Right cardiac atrium (tissue), 5 donors: Measurements from ENCODE around the gene UBR2. TPM values are rescaled to one million over a fixed set of nuclear protein-coding genes. Genes with fewer than 3 reads are reported as not detected.
"Not testable (repeated sequence)": the region's sequence is repeated elsewhere in the genome, so short reads cannot be mapped to it uniquely, and the experiment has no call there.

Experiments used
- ATAC-seq, 2 donors: fragments of 200-7000 bp; cut with Tn5 transposase; one replicate each; pipeline versions ENCODE4 v1.8.0 to v1.9.1; 2020; ENCODE audit warnings: moderate library complexity in 2 of 2, mild to moderate bottlenecking in 1 of 2
- DNase-seq, 3 donors: peaks; one replicate each; pipeline ENCODE4 v3.0.0-alpha.2; 2020
- H3K27ac ChIP-seq: one replicate; pipeline ENCODE4 v1.5.1; 2013; ENCODE audit warnings: mild to moderate bottlenecking, low read length, control low read depth, moderate library complexity
- H3K27me3 ChIP-seq: one replicate; pipeline ENCODE4 v1.6.1; 2013; ENCODE audit not compliant: control insufficient read depth, insufficient read depth
- H3K4me1 ChIP-seq: one replicate; pipeline ENCODE4 v1.6.1; 2013; ENCODE audit warnings: low read length; ENCODE audit not compliant: control insufficient read depth, insufficient read depth
- H3K4me3 ChIP-seq: one replicate; pipeline ENCODE4 v1.5.1; 2013; ENCODE audit warnings: low read length, control low read depth
- H3K9me3 ChIP-seq: one replicate; pipeline ENCODE4 v1.6.1; 2013; ENCODE audit warnings: low read length; ENCODE audit not compliant: control insufficient read depth
- WGBS: extraction: QIAGEN DNeasy Blood & Tissue Kit; methylation state at CpG from one replicate; pipeline ENCODE4 v1.1.7; 2013; 5-methylcytosine and 5-hydroxymethylcytosine counted together
- intact Hi-C, 4 donors: fragments of 100-400 bp; cut with DNase I; formaldehyde crosslinking; loops; one replicate each; pipeline versions ENCODE4 v1.11.0 to v1.14.0; 2022 to 2023
- polyA plus RNA-seq: library from polyadenylated mRNA; stranded (reverse); fragments of 200-250 nt; gene quantifications from one replicate; pipeline ENCODE4 v1.2.3, GENCODE V29; 2013
- total RNA-seq, 4 donors: library from RNA; stranded (reverse); fragmentation: NEBNext Ultra II Directional; extraction: Animal tissue kit (Norgen Biotek cat#: 25700); gene quantifications; one replicate each; pipeline ENCODE4 v1.2.1, GENCODE V29; 2021
- donor health status: healthy with polysubstance abuse.
- donor health status: DM: no; HTN: yes; CAD: no.
- donor health status: DM: no; HTN: no; CAD: no.
- donor health status: DM: no; HTN: yes; CAD: no; lungs with severe emphysema.
- donor health status: DM: yes; HTN: yes; CAD: no.

The UBR2 gene
- total and polyA plus RNA-seq, 5 donors = 11.5 to 31.5 (median 29.2) TPM

DNA sequence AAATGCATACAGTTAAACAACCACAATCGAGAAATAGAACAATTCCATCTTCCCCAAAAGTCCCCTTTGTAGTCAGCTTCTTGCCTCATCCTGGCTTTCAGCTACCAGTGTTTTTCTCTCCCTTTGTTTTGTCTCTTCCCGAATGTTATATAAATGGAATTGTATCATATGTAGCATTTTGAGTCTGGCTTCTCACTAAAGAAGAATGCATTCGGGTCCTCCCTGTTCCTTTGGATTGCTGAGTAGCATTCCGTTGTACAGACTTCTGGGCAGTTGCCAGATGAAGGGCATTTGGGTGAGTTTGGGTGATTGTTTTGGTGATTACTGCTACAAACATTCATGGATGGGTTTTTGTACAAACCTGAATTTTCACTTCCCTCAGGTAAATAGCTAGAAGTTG lies 130.8 kb downstream of the UBR2 start:
- Histone ChIP-seq H3K9me3 (no peaks in the 10 kb centered on the region), H3K4me1 (no peaks in the 10 kb centered on the region), H3K4me3 (no peak overlapping the region), H3K27ac (no peak overlapping the region), H3K27me3 (no peaks in the 10 kb centered on the region)
- intact Hi-C loops = no loop called here
- WGBS = 63% methylated on average over 4 of the region's 4 CpGs
- ATAC-seq (no peak), DNase-seq (no peak)

- WGBS = 62% methylated on average over 7 of the region's 7 CpGs
- intact Hi-C loops = no loop called here
- Histone ChIP-seq H3K27ac (no peak overlapping the region), H3K4me1 (no peaks in the 10 kb centered on the region), H3K9me3 (no peaks in the 10 kb centered on the region), H3K27me3 (no peaks in the 10 kb centered on the region), H3K4me3 (no peak overlapping the region)
- ATAC-seq = peak in 1 of 2 donors; percentile 53
- DNase-seq = peak in 1 of 3 donors; percentile 26
Measured at GRCh38 chr6:42696526-42697267, 132.9 kb downstream of the UBR2 start.

DNA sequence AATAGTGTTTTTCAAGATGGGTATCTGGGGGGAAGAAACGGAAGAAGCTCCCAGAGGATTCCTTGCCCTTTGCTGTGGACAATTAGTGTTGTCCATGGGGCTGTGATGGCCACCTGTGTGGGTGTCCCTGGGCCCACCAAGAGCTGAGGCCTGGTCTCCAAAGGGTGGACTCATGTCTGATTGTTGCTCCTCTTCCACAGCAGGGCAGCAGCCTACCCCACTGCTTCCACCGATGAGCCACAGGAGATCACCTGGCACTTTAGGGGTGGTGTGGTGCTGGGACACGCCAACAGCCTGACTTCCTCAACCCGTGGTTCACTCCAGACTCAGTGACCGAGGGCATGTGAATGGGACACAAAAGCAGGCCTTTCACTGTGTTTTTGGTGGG lies 133.4 kb downstream of the UBR2 start:
- no peak for ATAC-seq
- Histone ChIP-seq H3K4me3 (no peak overlapping the region), H3K4me1 (no peaks in the 10 kb centered on the region), H3K27ac (no peak overlapping the region), H3K27me3 (no peaks in the 10 kb centered on the region), H3K9me3 (no peaks in the 10 kb centered on the region)
- DNase-seq = no peak
- intact Hi-C loops = no loop called here
- WGBS = 86% methylated on average over 5 of the region's 5 CpGs

DNA sequence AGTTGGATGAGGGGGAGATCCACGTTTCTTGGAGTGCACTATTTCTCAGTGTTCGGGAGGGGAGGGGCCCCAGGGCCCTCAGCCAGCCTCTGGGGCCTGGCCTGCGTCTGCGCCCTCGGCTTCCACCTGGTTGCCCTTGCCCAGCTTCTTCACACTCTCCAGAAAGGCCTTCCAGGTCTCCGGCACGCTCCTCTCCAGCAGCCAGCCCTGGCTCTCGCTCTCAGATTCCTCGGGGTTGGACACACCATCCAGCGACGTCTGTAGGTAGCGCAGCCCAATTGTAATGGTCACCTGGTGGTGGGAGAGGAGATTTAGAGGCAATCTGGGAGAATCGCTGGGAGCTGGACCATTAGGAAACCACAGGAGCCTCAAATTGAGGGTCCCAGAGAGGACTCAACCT lies 134.4 kb downstream of the UBR2 start:
- 85% methylated on average over 13 of the region's 13 CpGs for WGBS
- H3K4me3 ChIP-seq = no peak overlapping the region
- no peak overlapping the region for H3K27ac ChIP-seq
- DNase-seq (no peak), ATAC-seq (no peak)
- H3K4me1 ChIP-seq = no peaks in the 10 kb centered on the region
- intact Hi-C loops = no loop called here
- H3K27me3 ChIP-seq = no peaks in the 10 kb centered on the region
- H3K9me3 ChIP-seq = no peaks in the 10 kb centered on the region

DNA sequence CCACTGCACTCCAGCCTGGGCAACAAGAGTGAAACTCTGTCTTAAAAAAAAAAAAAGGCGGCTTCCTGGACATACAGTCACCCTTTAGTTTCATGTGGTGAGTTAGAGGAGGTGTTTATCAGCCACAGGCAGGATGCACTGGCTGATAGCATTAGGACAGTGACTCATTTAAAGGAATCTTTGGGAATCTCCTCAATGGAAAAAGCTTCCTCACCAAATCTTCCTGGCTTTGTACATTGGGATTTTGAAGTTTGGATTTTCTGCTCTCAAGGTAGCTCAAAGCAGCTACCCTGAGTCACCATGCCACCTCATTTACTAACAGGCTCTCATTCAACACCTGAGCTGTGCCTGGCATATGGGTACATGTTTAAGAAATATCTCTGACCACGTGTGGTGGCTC lies 138.4 kb downstream of the UBR2 start:
- Histone ChIP-seq H3K4me3 (no peak overlapping the region), H3K27ac (no peak overlapping the region), H3K9me3 (no peaks in the 10 kb centered on the region), H3K4me1 (no peaks in the 10 kb centered on the region), H3K27me3 (no peaks in the 10 kb centered on the region)
- no peak for DNase-seq
- 70% methylated on average over 2 of the region's 2 CpGs for WGBS
- peak in 1 of 2 donors; percentile 52 for ATAC-seq
- intact Hi-C loops = no loop called here

DNA sequence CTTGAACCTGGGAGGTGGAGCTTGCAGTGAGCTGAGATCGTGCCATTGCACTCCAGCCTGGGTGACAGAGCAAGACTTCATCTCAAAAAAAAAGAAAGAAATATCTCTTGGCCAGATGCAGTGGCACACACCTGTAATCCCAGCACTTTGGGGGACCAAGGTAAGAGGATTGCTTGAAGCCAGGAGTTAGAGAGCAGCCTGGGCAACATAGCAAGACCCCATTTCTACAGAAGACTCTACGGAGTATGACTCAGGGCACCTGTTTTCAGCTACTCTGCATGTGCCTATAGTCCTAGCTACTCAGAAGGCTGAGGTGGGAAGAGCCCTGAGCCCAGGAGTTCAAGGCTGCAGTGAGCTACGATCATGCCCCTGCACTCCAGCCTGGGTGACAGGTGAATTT lies 139.0 kb downstream of the UBR2 start:
- not testable (repeated sequence) for DNase-seq, H3K27ac ChIP-seq

DNA sequence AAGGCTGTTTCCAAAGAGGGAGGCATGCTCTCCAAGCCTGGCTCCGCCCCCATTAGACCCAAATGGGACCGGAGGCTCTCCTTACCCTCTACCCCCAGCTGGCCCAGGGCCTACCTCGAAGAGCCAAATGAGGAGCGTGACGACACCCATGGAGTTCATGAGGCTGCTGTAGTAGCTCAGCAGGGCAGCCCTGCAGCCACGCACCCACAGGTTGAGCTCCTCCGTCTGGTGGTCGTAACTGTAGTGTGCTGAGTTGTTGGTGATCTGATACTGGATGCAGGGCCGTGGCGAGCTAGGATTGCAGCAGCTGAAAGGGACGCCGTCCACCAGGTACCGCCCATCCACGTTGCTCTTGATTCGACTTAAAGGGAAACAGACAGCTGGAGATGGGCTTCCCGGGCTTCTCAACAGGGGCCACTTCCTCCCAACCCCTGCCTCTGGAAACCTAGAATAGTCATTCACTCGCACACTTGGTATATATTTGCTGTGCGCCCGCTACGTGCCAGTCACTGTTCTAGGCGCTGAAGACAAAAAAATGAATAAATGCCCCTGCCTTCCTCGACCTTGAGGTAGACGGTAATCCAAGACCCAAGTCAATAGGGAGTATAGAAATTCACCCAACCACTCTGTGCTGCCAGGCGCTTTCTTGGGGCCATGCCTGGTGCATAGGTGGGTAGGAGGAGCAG lies 140.6 kb downstream of the UBR2 start:
- Histone ChIP-seq H3K4me3 (peak overlapping the region; percentile 27), H3K9me3 (no peaks in the 10 kb centered on the region), H3K27me3 (no peaks in the 10 kb centered on the region), H3K27ac (no peak overlapping the region), H3K4me1 (no peaks in the 10 kb centered on the region)
- peak; percentile 68 to 78 for ATAC-seq
- WGBS = 52% methylated on average over 24 of the region's 24 CpGs
- intact Hi-C loops = no loop called here
- peak; percentile 69 to 84 (median 74) for DNase-seq

More for the DNA sequence above, 139.0 kb downstream of the UBR2 start:
- ATAC-seq, H3K9me3 ChIP-seq, H3K4me3 ChIP-seq, H3K27me3 ChIP-seq, H3K4me1 ChIP-seq, intact Hi-C loops: not testable (repeated sequence)
- WGBS = 96% methylated on average over 3 of the region's 3 CpGs

GRCh38 chr6:42704937-42705374 lies 141.1 kb downstream of the UBR2 start:
- no peaks in the 10 kb centered on the region for H3K27me3 ChIP-seq

GRCh38 chr6:42707595-42707994 lies 143.8 kb downstream of the UBR2 start:
- intact Hi-C loops = no loop called here
- 95% methylated on average over 7 of the region's 7 CpGs for WGBS

More at GRCh38 chr6:42704937-42705374, 141.1 kb downstream of the UBR2 start:
- WGBS = 94% methylated on average over 4 of the region's 4 CpGs
- Histone ChIP-seq H3K9me3 (no peaks in the 10 kb centered on the region), H3K4me3 (no peak overlapping the region), H3K27ac (no peak overlapping the region), H3K4me1 (no peaks in the 10 kb centered on the region)
- intact Hi-C loops = no loop called here
- no peak for ATAC-seq
- no peak for DNase-seq

DNA sequence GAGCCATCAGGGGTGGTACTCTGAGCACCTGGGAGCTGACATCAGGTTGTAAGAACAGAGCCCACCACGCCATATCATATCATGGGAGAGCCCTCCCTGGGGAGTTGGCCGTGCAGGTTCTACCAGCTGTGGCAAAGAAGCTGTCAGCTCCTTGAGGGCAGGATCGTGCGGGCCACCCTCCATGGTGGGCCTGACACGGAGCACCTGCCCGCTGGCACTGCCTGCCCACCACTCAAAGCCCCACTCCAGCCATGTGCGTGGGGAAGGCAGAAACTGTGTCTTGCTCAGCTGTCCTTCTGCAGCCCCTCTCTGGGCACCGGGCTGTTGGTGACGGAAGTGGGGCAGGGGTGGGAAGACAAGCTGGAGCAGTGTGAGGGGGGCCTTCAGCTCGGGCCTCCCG lies 144.3 kb downstream of the UBR2 start:
- no peaks in the 10 kb centered on the region for H3K9me3 ChIP-seq
- WGBS = 90% methylated on average over 11 of the region's 11 CpGs
- no peak overlapping the region for H3K27ac ChIP-seq
- no peak overlapping the region for H3K4me3 ChIP-seq
- DNase-seq (no peak), ATAC-seq (no peak)
- H3K27me3 ChIP-seq = no peaks in the 10 kb centered on the region
- intact Hi-C loops = no loop called here
- H3K4me1 ChIP-seq = no peaks in the 10 kb centered on the region

More at GRCh38 chr6:42707595-42707994, 143.8 kb downstream of the UBR2 start:
- no peak overlapping the region for H3K27ac ChIP-seq
- DNase-seq (no peak), ATAC-seq (no peak)
- no peaks in the 10 kb centered on the region for H3K27me3 ChIP-seq
- H3K4me1 ChIP-seq = no peaks in the 10 kb centered on the region
- H3K4me3 ChIP-seq = no peak overlapping the region
- H3K9me3 ChIP-seq = no peaks in the 10 kb centered on the region

GRCh38 chr6:42709871-42710270 lies 146.0 kb downstream of the UBR2 start:
- intact Hi-C loops = no loop called here
- Histone ChIP-seq H3K4me3 (no peak overlapping the region), H3K4me1 (no peaks in the 10 kb centered on the region), H3K9me3 (no peaks in the 10 kb centered on the region), H3K27me3 (no peaks in the 10 kb centered on the region), H3K27ac (no peak overlapping the region)
- DNase-seq = no peak
- peak; percentile 13 to 21 for ATAC-seq
- WGBS = 91% methylated on average over 6 of the region's 6 CpGs
